ENCODE measurements around the gene EIF2S1. TPM values are rescaled to one million over a fixed set of nuclear protein-coding genes. Genes with fewer than 3 reads are reported as not detected.

Gene EIF2S1
- total RNA-seq, 1 donor from 2014 or later = 193 TPM

DNA sequence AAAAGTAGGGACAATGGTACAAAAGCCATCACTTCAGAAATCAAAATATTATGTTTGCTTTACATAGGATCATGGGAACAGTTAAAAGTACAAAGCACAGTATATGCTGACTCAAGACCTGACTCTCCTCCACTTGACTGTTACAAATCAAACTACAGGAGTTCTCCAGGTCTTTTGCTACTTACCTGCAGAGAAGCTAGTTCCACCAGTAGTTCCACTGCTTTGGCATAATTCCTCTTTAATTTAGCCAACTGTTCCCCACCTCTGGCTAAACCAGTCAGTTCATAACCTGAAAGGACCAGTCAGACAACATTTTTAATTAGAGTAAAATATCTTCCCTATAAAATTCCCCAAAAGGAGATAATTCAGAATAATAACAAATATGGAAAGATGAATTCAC lies 14.5 kb upstream of the EIF2S1 start:
- no peak overlapping the region for H2AFZ ChIP-seq (replicated peaks)
- no peaks in the 10 kb centered on the region for H3K79me2 ChIP-seq (ENCODE audit: low read depth)
- H3K27me3 ChIP-seq = no peaks in the 10 kb centered on the region
- no peaks in the 10 kb centered on the region for H3K4me1 ChIP-seq
- no peaks in the 10 kb centered on the region for H3K9me3 Mint-ChIP-seq
- H3K9me3 ChIP-seq (ENCODE audit: low read depth) = no peaks in the 10 kb centered on the region
- H3K4me2 ChIP-seq = no peak overlapping the region
- H3K27ac ChIP-seq = no peak overlapping the region
- H3K27me3 Mint-ChIP-seq (ENCODE audit: insufficient read depth, low read depth) = no peaks in the 10 kb centered on the region
- H4K20me1 ChIP-seq (ENCODE audit: low read depth) = no peaks in the 10 kb centered on the region
- no peak overlapping the region for H3K4me3 ChIP-seq
- no peak overlapping the region for H3K9ac ChIP-seq
- no peak for DNase-seq (ENCODE audit: low spot score)
- TF ChIP-seq EZH2phosphoT487 (IDR thresholded peaks at IDR 0.05) = no peak
- no peak for TF ChIP-seq EZH2 (IDR thresholded peaks at IDR 0.05)
- TF ChIP-seq, protein P1, sequence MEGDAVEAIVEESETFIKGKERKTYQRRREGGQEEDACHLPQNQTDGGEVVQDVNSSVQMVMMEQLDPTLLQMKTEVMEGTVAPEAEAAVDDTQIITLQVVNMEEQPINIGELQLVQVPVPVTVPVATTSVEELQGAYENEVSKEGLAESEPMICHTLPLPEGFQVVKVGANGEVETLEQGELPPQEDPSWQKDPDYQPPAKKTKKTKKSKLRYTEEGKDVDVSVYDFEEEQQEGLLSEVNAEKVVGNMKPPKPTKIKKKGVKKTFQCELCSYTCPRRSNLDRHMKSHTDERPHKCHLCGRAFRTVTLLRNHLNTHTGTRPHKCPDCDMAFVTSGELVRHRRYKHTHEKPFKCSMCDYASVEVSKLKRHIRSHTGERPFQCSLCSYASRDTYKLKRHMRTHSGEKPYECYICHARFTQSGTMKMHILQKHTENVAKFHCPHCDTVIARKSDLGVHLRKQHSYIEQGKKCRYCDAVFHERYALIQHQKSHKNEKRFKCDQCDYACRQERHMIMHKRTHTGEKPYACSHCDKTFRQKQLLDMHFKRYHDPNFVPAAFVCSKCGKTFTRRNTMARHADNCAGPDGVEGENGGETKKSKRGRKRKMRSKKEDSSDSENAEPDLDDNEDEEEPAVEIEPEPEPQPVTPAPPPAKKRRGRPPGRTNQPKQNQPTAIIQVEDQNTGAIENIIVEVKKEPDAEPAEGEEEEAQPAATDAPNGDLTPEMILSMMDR (IDR thresholded peaks at IDR 0.05) = no peak
- no peaks in the 10 kb centered on the region for H3K4me1 Mint-ChIP-seq
- H3K36me3 ChIP-seq = peaks cover 14% of the 10 kb centered on the region
- no peaks in the 10 kb centered on the region for H3F3A ChIP-seq (ENCODE audit: low read depth)
- H3K27ac Mint-ChIP-seq = no peak overlapping the region
- H3K36me3 Mint-ChIP-seq = peaks cover 26% of the 10 kb centered on the region
- no peak overlapping the region for H3K4me3 Mint-ChIP-seq

DNA sequence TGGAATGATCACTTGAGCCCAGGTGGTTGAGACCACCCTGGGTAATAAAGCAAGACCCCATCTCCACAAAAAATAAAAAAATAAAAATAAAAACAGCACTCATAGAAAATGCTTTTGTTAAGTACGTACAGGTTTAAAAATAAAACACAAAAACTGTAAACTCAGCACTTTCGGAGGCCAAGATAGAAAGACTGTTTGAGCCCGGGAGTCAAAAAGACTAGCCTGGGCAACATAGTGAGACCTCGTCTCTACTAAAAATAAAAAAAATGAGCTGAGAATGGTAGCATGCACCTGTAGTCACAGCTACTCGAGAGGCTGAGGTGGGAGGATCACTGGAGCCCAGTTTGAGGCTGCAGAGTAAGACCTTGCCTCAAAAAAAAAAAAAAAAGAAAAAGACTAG lies 8.1 kb upstream of the EIF2S1 start:
- H3K4me1 Mint-ChIP-seq = no peaks in the 10 kb centered on the region
- no peak overlapping the region for H2AFZ ChIP-seq (replicated peaks)
- H3K27ac Mint-ChIP-seq = no peak overlapping the region
- no peak overlapping the region for H3K4me3 ChIP-seq
- peaks cover 4% of the 10 kb centered on the region for H3K36me3 ChIP-seq
- no peak overlapping the region for H3K27ac ChIP-seq
- H3K9ac ChIP-seq = no peak overlapping the region
- H3K79me2 ChIP-seq (ENCODE audit: low read depth) = peaks cover 44% of the 10 kb centered on the region
- H3K27me3 ChIP-seq = no peaks in the 10 kb centered on the region
- no peaks in the 10 kb centered on the region for H3F3A ChIP-seq (ENCODE audit: low read depth)
- no peaks in the 10 kb centered on the region for H4K20me1 ChIP-seq (ENCODE audit: low read depth)
- no peaks in the 10 kb centered on the region for H3K9me3 ChIP-seq (ENCODE audit: low read depth)
- no peaks in the 10 kb centered on the region for H3K27me3 Mint-ChIP-seq (ENCODE audit: insufficient read depth, low read depth)
- H3K4me3 Mint-ChIP-seq = no peak overlapping the region
- no peaks in the 10 kb centered on the region for H3K9me3 Mint-ChIP-seq
- no peak overlapping the region for H3K4me2 ChIP-seq
- DNase-seq (ENCODE audit: low spot score) = no peak
- H3K4me1 ChIP-seq = no peaks in the 10 kb centered on the region
- peaks cover 6% of the 10 kb centered on the region for H3K36me3 Mint-ChIP-seq
- TF ChIP-seq EZH2 (IDR thresholded peaks at IDR 0.05) = no peak
- TF ChIP-seq, protein P1 (IDR thresholded peaks at IDR 0.05) = no peak
- no peak for TF ChIP-seq EZH2phosphoT487 (IDR thresholded peaks at IDR 0.05)

DNA sequence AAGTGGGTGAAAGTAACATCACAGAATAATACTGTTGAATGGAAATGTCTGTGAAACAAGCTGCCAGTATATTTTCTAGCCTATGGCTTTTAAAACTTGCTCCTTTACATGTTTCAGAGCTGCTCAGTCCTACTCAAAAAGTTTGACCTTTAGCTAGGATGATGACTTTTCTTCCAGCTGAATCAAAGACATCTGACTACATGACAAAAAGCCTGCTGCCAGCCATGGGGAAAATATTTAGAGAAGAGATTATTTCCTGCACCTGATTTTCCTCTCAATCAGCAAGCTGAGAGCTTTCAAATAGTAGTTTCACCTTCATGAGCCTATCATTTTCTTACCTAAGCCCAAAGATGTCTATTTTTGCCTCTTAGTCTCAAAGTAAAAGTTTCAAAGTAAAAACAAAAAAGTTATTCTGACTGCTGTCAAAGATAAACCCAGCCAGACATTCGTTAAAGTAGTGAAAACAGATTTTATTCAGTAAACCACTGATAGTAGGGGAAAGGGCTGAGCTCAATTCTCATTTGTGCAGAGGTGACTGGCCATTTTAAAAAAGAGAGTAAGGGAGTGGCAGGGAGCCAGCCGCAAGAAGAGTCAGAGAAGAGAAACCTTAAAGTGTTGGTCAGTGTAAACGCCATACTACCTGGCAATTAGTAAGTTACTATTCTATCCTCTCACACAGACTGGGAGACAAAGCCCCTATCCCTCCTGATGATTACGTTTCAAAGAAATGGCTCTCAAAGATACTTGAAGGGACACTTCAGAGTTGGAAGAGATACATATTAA lies 2.8 kb upstream of the EIF2S1 start:
- no peaks in the 10 kb centered on the region for H3K9me3 ChIP-seq (ENCODE audit: low read depth)
- Mint-ChIP-seq H3K4me3 (peak overlapping the region; percentile 99), H3K27ac (no peak overlapping the region), H3K27me3 (ENCODE audit: insufficient read depth, low read depth) (no peaks in the 10 kb centered on the region), H3K4me1 (peaks cover 27% of the 10 kb centered on the region), H3K36me3 (no peaks in the 10 kb centered on the region), H3K9me3 (no peaks in the 10 kb centered on the region)
- no peaks in the 10 kb centered on the region for H3F3A ChIP-seq (ENCODE audit: low read depth)
- peaks cover 18% of the 10 kb centered on the region for H4K20me1 ChIP-seq (ENCODE audit: low read depth)
- peak overlapping the region; percentile 95 for H3K4me2 ChIP-seq
- no peaks in the 10 kb centered on the region for H3K27me3 ChIP-seq
- H2AFZ ChIP-seq (replicated peaks) = no peak overlapping the region
- H3K9ac ChIP-seq = peak overlapping the region; percentile 17
- no peak overlapping the region for H3K4me3 ChIP-seq
- TF ChIP-seq EZH2phosphoT487 (IDR thresholded peaks at IDR 0.05) (no peak), EZH2 (IDR thresholded peaks at IDR 0.05) (no peak)
- TF ChIP-seq, protein P1 (IDR thresholded peaks at IDR 0.05) = no peak
- H3K36me3 ChIP-seq = no peaks in the 10 kb centered on the region
- no peak overlapping the region for H3K27ac ChIP-seq
- peaks cover 20% of the 10 kb centered on the region for H3K4me1 ChIP-seq
- H3K79me2 ChIP-seq (ENCODE audit: low read depth) = peaks cover 90% of the 10 kb centered on the region
- DNase-seq (ENCODE audit: low spot score) = no peak
